ENCODE measurements around the gene KCTD5.
A peak's percentile ranks its signal among the peaks of the same experiment; 100 is the strongest.
"Not testable (repeated sequence)": the region's sequence is repeated elsewhere in the genome, so short reads cannot be mapped to it uniquely, and the experiment has no call there.

Gene KCTD5

GRCh38 chr16:2682209-2683021, at the start of gene KCTD5:
KCTD5 (plus strand) TSS chr16:2682523; CDS start chr16:2682549, 26 bp downstream.
- peak; percentile 74 for DNase-seq

- not testable (repeated sequence) for DNase-seq
Observed at GRCh38 chr16:2639071-2639721, 43.1 kb upstream of the KCTD5 start.

- not testable (repeated sequence) for DNase-seq
Observed at GRCh38 chr16:2639722-2640072, 42.6 kb upstream of the KCTD5 start.

GRCh38 chr16:2642561-2642960, 39.8 kb upstream of the KCTD5 start:
- not testable (repeated sequence) for DNase-seq

- DNase-seq = not testable (repeated sequence)
Observed at GRCh38 chr16:2644754-2645453, 37.4 kb upstream of the KCTD5 start.

GRCh38 chr16:2651268-2651871, 31.0 kb upstream of the KCTD5 start:
- DNase-seq = not testable (repeated sequence)

GRCh38 chr16:2653915-2654314, 28.4 kb upstream of the KCTD5 start:
- not testable (repeated sequence) for DNase-seq

- not testable (repeated sequence) for DNase-seq
Observed at GRCh38 chr16:2654949-2655348, 27.4 kb upstream of the KCTD5 start.

- no peak for DNase-seq
Observed at GRCh38 chr16:2656985-2657384, 25.3 kb upstream of the KCTD5 start.

- not testable (repeated sequence) for DNase-seq
Observed at GRCh38 chr16:2657803-2658202, 24.5 kb upstream of the KCTD5 start.

- DNase-seq = not testable (repeated sequence)
Observed at GRCh38 chr16:2659560-2659959, 22.8 kb upstream of the KCTD5 start.

- not testable (repeated sequence) for DNase-seq
Observed at GRCh38 chr16:2660014-2660662, 22.2 kb upstream of the KCTD5 start.

GRCh38 chr16:2660755-2661373, 21.5 kb upstream of the KCTD5 start:
- not testable (repeated sequence) for DNase-seq

- no peak for DNase-seq
Observed at GRCh38 chr16:2663553-2664546, 18.5 kb upstream of the KCTD5 start.

GRCh38 chr16:2664574-2664982, 17.7 kb upstream of the KCTD5 start:
- no peak for DNase-seq

- not testable (repeated sequence) for DNase-seq
Observed at GRCh38 chr16:2666671-2667070, 15.7 kb upstream of the KCTD5 start.

- not testable (repeated sequence) for DNase-seq
Observed at GRCh38 chr16:2669587-2669986, 12.7 kb upstream of the KCTD5 start.

GRCh38 chr16:2670017-2670416, 12.3 kb upstream of the KCTD5 start:
- not testable (repeated sequence) for DNase-seq

GRCh38 chr16:2671193-2671592, 11.1 kb upstream of the KCTD5 start:
- DNase-seq = not testable (repeated sequence)

- DNase-seq = no peak
Observed at GRCh38 chr16:2671741-2672140, 10.6 kb upstream of the KCTD5 start.

Data from GF-D8 (cell line).